ENCODE results near the gene GPR171.

GRCh38 chr3:151165226-151165625, 37.8 kb downstream of the GPR171 start:
- TF ChIP-seq, protein P1, sequence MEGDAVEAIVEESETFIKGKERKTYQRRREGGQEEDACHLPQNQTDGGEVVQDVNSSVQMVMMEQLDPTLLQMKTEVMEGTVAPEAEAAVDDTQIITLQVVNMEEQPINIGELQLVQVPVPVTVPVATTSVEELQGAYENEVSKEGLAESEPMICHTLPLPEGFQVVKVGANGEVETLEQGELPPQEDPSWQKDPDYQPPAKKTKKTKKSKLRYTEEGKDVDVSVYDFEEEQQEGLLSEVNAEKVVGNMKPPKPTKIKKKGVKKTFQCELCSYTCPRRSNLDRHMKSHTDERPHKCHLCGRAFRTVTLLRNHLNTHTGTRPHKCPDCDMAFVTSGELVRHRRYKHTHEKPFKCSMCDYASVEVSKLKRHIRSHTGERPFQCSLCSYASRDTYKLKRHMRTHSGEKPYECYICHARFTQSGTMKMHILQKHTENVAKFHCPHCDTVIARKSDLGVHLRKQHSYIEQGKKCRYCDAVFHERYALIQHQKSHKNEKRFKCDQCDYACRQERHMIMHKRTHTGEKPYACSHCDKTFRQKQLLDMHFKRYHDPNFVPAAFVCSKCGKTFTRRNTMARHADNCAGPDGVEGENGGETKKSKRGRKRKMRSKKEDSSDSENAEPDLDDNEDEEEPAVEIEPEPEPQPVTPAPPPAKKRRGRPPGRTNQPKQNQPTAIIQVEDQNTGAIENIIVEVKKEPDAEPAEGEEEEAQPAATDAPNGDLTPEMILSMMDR (IDR thresholded peaks at IDR 0.05): no peak
- TF ChIP-seq POLR2AphosphoS5 (IDR thresholded peaks at IDR 0.05; ENCODE audit: low read depth, low read length) (no peak), SIN3A (IDR thresholded peaks at IDR 0.05; ENCODE audit: borderline replicate concordance, insufficient read depth, low read depth, low read length) (no peak)
